Spleen (tissue), 11 donors: ENCODE data around the gene ALDH1A3. TPM values are rescaled to one million over a fixed set of nuclear protein-coding genes. Genes with fewer than 3 reads are reported as not detected.
A peak's percentile ranks its signal among the peaks of the same experiment; 100 is the strongest.

ENCODE experiments used
- DNase-seq: peaks from one replicate; pipeline ENCODE4 v3.0.0-alpha.2; 2020
- H3K27ac ChIP-seq, 8 donors: fragments of 200-600 bp; sonication (generic) in 7 of 8; 1 replicate in 4 of 8; 2 replicates in 4 of 8; pipeline versions ENCODE4 v1.5.0 to v1.8.0; 2016 to 2021; ENCODE audit warnings: inconsistent platforms in 4 of 8, mild to moderate bottlenecking in 4 of 8, moderate library complexity in 1 of 8
- H3K27me3 ChIP-seq, 7 donors: fragments of 200-600 bp; sonication (generic) in 6 of 7; replicated peaks in 1 of 7; 1 replicate in 4 of 7; 2 replicates in 3 of 7; pipeline versions ENCODE4 v1.5.0 to v1.8.0; 2016 to 2021; ENCODE audit warnings: inconsistent platforms in 3 of 7, mild to moderate bottlenecking in 1 of 7
- H3K36me3 ChIP-seq, 6 donors: fragments of 200-600 bp; sonication (generic) in 5 of 6; 1 replicate in 4 of 6; 2 replicates in 2 of 6; pipeline versions ENCODE4 v1.5.0 to v1.8.0; 2016 to 2021; ENCODE audit warnings: inconsistent platforms in 2 of 6
- H3K4me1 ChIP-seq, 6 donors: fragments of 200-600 bp; sonication (generic) in 5 of 6; 1 replicate in 3 of 6; 2 replicates in 3 of 6; pipeline versions ENCODE4 v1.5.0 to v1.8.0; 2016 to 2021; ENCODE audit warnings: inconsistent platforms in 3 of 6
- H3K4me3 ChIP-seq, 8 donors: fragments of 200-600 bp; sonication (generic) in 7 of 8; 1 replicate in 4 of 8; 2 replicates in 4 of 8; pipeline versions ENCODE4 v1.5.0 to v1.8.0; 2016 to 2021; ENCODE audit warnings: inconsistent platforms in 4 of 8, mild to moderate bottlenecking in 4 of 8, moderate library complexity in 2 of 8
- H3K9me3 ChIP-seq, 8 donors: fragments of 200-600 bp; sonication (generic) in 7 of 8; 1 replicate in 4 of 8; 2 replicates in 4 of 8; pipeline versions ENCODE4 v1.5.0 to v1.8.0; 2016 to 2021; ENCODE audit warnings: inconsistent platforms in 4 of 8
- CTCF ChIP-seq, 11 experiments: fragments of 200-600 bp in 7 of 11; fragments of 450-650 bp in 4 of 11; sonication (generic) in 4 of 11; IDR thresholded peaks in 8 of 11; conservative IDR thresholded peaks in 3 of 11; 1 replicate in 7 of 11; 2 replicates in 4 of 11; pipeline versions ENCODE4 v1.4.0 to v1.8.0; 2016 to 2021; ENCODE audit warnings: antibody characterized with exemption in 11 of 11, inconsistent platforms in 4 of 11, mild to moderate bottlenecking in 1 of 11
- POLR2A ChIP-seq, 3 donors: fragments of 450-650 bp; IDR thresholded peaks; one replicate each; pipeline ENCODE4 v1.5.1; 2017; ENCODE audit warnings: antibody characterized with exemption in 3 of 3, mild to moderate bottlenecking in 1 of 3
- POLR2AphosphoS5 ChIP-seq, 3 donors: sonication (generic); formaldehyde crosslinking; IDR thresholded peaks; one replicate each; pipeline ENCODE4 v1.5.1; 2017; ENCODE audit warnings: antibody characterized with exemption in 3 of 3
- WGBS, 5 donors: extraction: QIAGEN DNeasy Blood & Tissue Kit in 3 of 5; methylation state at CpG; one replicate each; pipeline versions ENCODE4 v1.1.5 to v1.1.7; 2013 to 2018; 5-methylcytosine and 5-hydroxymethylcytosine counted together
- intact Hi-C: fragments of 100-400 bp; cut with DNase I; formaldehyde crosslinking; loops from one replicate; pipeline ENCODE4 v1.15.0; 2023; ENCODE audit warnings: low total_unique reads
- polyA plus RNA-seq, 3 donors: library from polyadenylated mRNA; stranded (reverse); fragments of 200-250 nt; gene quantifications; one replicate each; pipeline ENCODE4 v1.2.1, GENCODE V29; 2013
- total RNA-seq, 7 donors: library from RNA; depleted of rRNA in 3 of 7; stranded (reverse); fragments of >200 nt in 3 of 7; fragmentation: NEBNext Ultra II Directional in 4 of 7; extraction: Animal tissue kit (Norgen Biotek cat#: 25700) in 4 of 7; gene quantifications; one replicate each; pipeline versions ENCODE4 v1.1.0 to v1.2.1, GENCODE V29; 2016 to 2021
- donor health status: healthy with polysubstance abuse.
- donor health status: DM: no; HTN: no; CAD: no; lungs with moderate emphysema.
- donor health status: DM: no; HTN: no; CAD: no.
- donor health status: Bipolar disorder and iron deficiency.
- donor health status: healthy.
- donor health status: DM: no; HTN: no; CAD: no.
- donor health status: DM: yes; HTN: yes; CAD: no.

ALDH1A3 gene
- total and polyA plus RNA-seq, 10 donors, result 0.94 to 22.3 (median 4.6) TPM

- 80 to 84% (median 82%) methylated on average over 11 of the region's 11 CpGs for WGBS, 5 donors
- no peak for DNase-seq
- Histone ChIP-seq H3K9me3 (no peaks in the 10 kb centered on the region), H3K4me1 (peaks cover 6 to 30% (median 18%) of the 10 kb centered on the region in 6 donors), H3K27ac (no peak overlapping the region), H3K36me3 (no peaks in the 10 kb centered on the region), H3K27me3 (peaks cover 0 to 81% (median 40%) of the 10 kb centered on the region in 7 donors), H3K4me3 (no peak overlapping the region)
- TF ChIP-seq POLR2AphosphoS5 (IDR thresholded peaks at IDR 0.05), result no peak
- TF ChIP-seq POLR2A (IDR thresholded peaks at IDR 0.05), result no peak
- no peak for TF ChIP-seq CTCF (IDR thresholded peaks at IDR 0.05 in 8 of 11, conservative IDR thresholded peaks at IDR 0.05 in 3 of 11)
- intact Hi-C loops, result no loop called here
These were observed 1.5 kb upstream of the ALDH1A3 start for GRCh38 chr15:100878130-100878529.

- 20 to 32% (median 22%) methylated on average over 12 of the region's 12 CpGs for WGBS, 5 donors
- intact Hi-C loops, result no loop called here
- Histone ChIP-seq H3K36me3 (no peaks in the 10 kb centered on the region), H3K27me3 (peaks cover 0 to 81% (median 44%) of the 10 kb centered on the region in 7 donors), H3K27ac (no peak overlapping the region), H3K9me3 (no peaks in the 10 kb centered on the region), H3K4me1 (peaks cover 6 to 29% (median 18%) of the 10 kb centered on the region in 6 donors), H3K4me3 (peak overlapping the region; percentile 18 to 74 (median 48))
- no peak for DNase-seq
- TF ChIP-seq CTCF (IDR thresholded peaks at IDR 0.05 in 8 of 11, conservative IDR thresholded peaks at IDR 0.05 in 3 of 11), result no peak
These were observed 983 bp upstream of the ALDH1A3 start for GRCh38 chr15:100878648-100879047.

DNA sequence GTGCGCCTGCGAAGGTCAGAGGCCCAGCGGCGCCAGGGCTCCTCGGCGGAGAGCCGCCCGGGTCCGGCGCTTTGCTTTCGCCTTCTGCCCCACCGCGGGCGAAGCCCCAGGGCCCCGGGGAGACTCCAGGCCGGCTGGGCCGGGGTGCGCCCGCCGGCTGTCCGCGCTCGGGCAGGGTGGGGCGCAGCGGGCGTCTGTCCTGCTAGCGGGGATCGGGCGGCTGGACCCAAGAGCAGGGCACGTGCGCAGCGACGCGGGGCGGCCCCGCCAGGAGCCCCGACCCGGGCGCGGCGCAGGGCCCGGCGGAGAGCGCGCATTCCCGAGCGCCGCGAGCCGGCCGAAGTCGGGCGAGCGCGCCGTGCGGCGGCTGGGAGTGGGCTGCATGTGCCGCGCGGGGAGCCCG lies 569 bp upstream of the ALDH1A3 start:
- H3K4me1 ChIP-seq, result peaks cover 6 to 29% (median 18%) of the 10 kb centered on the region in 6 donors
- no peaks in the 10 kb centered on the region for H3K36me3 ChIP-seq
- DNase-seq, result no peak
- WGBS, 5 donors, result 2 to 5% (median 2%) methylated on average over 15 to 62 of the region's 62 CpGs
- peak overlapping the region; percentile 18 to 74 (median 48) for H3K4me3 ChIP-seq
- no peaks in the 10 kb centered on the region for H3K9me3 ChIP-seq
- intact Hi-C loops, result no loop called here
- H3K27ac ChIP-seq, result no peak overlapping the region
- H3K27me3 ChIP-seq, result peaks cover 0 to 82% (median 44%) of the 10 kb centered on the region in 7 donors
- TF ChIP-seq CTCF (IDR thresholded peaks at IDR 0.05 in 8 of 11, conservative IDR thresholded peaks at IDR 0.05 in 3 of 11) (no peak), POLR2A (IDR thresholded peaks at IDR 0.05) (no peak), POLR2AphosphoS5 (IDR thresholded peaks at IDR 0.05) (no peak)

- no peak for DNase-seq
- Histone ChIP-seq H3K36me3 (no peaks in the 10 kb centered on the region), H3K9me3 (no peaks in the 10 kb centered on the region), H3K27ac (no peak overlapping the region), H3K4me3 (peak overlapping the region in 7 of 8 donors; percentile 39 to 74 (median 50)), H3K27me3 (peaks cover 0 to 94% (median 44%) of the 10 kb centered on the region in 7 donors), H3K4me1 (peaks cover 6 to 29% (median 18%) of the 10 kb centered on the region in 6 donors)
- no peak for TF ChIP-seq POLR2A (IDR thresholded peaks at IDR 0.05)
- TF ChIP-seq POLR2AphosphoS5 (IDR thresholded peaks at IDR 0.05), result no peak
- TF ChIP-seq CTCF (IDR thresholded peaks at IDR 0.05 in 8 of 11, conservative IDR thresholded peaks at IDR 0.05 in 3 of 11), result no peak
- intact Hi-C loops, result no loop called here
- whole genome bisulfite sequencing, 5 donors, result 4 to 13% (median 8%) methylated on average over 45 to 80 of the region's 80 CpGs
These were observed 687 bp downstream of the ALDH1A3 start for GRCh38 chr15:100880139-100880896.
